GM12864 (cell line): ENCODE results near the gene KXD1.
"Not testable (repeated sequence)": the region's sequence is repeated elsewhere in the genome, so short reads cannot be mapped to it uniquely, and the experiment has no call there.

Source experiments
- DNase-seq: peaks from one replicate; pipeline ENCODE4 v3.0.0-alpha.2; 2011; ENCODE audit warnings: low read depth
- H3K4me3 ChIP-seq: 2 replicates; pipeline ENCODE4 v1.5.1; 2011; ENCODE audit warnings: mild to moderate bottlenecking, low read depth, low read length, control low read depth
- CTCF ChIP-seq: IDR thresholded peaks from 2 replicates; pipeline ENCODE4 v1.5.1; 2011; ENCODE audit warnings: low read depth, mild to moderate bottlenecking, moderate library complexity, low read length, control low read depth, inconsistent platforms; ENCODE audit errors: missing control alignments

Gene KXD1

GRCh38 chr19:18589380-18590272 is 32.0 kb downstream of the KXD1 start:
- H3K4me3 ChIP-seq, result peak overlapping the region; percentile 90
- TF ChIP-seq CTCF, result peak; percentile 23
- DNase-seq, result no peak

GRCh38 chr19:18590273-18591272 is 32.9 kb downstream of the KXD1 start:
- no peak for TF ChIP-seq CTCF
- DNase-seq, result no peak
- no peak overlapping the region for H3K4me3 ChIP-seq

GRCh38 chr19:18591735-18592385 is 34.2 kb downstream of the KXD1 start:
- DNase-seq, result no peak
- H3K4me3 ChIP-seq, result no peak overlapping the region
- TF ChIP-seq CTCF, result no peak

GRCh38 chr19:18592732-18593131 is 35.1 kb downstream of the KXD1 start:
- DNase-seq, H3K4me3 ChIP-seq: not testable (repeated sequence)

- DNase-seq, result no peak
- H3K4me3 ChIP-seq, result no peak overlapping the region
- no peak for TF ChIP-seq CTCF
These were observed 35.9 kb downstream of the KXD1 start for GRCh38 chr19:18593367-18594095.

- no peak for DNase-seq
- TF ChIP-seq CTCF, result peak; percentile 80
- peak overlapping the region; percentile 23 for H3K4me3 ChIP-seq
These were observed 36.6 kb downstream of the KXD1 start for GRCh38 chr19:18594096-18594823.
